ENCODE results near the gene IGF2BP1. TPM values are rescaled to one million over a fixed set of nuclear protein-coding genes. Genes with fewer than 3 reads are reported as not detected.
"Not testable (repeated sequence)": the region's sequence is repeated elsewhere in the genome, so short reads cannot be mapped to it uniquely, and the experiment has no call there.

Gene IGF2BP1
- total RNA-seq, 3 donors from 2014 or later = 0.06 to 0.07 TPM; not detected in 1

GRCh38 chr17:49035470-49036269, 38.5 kb downstream of the IGF2BP1 start:
- TF ChIP-seq, protein P1, sequence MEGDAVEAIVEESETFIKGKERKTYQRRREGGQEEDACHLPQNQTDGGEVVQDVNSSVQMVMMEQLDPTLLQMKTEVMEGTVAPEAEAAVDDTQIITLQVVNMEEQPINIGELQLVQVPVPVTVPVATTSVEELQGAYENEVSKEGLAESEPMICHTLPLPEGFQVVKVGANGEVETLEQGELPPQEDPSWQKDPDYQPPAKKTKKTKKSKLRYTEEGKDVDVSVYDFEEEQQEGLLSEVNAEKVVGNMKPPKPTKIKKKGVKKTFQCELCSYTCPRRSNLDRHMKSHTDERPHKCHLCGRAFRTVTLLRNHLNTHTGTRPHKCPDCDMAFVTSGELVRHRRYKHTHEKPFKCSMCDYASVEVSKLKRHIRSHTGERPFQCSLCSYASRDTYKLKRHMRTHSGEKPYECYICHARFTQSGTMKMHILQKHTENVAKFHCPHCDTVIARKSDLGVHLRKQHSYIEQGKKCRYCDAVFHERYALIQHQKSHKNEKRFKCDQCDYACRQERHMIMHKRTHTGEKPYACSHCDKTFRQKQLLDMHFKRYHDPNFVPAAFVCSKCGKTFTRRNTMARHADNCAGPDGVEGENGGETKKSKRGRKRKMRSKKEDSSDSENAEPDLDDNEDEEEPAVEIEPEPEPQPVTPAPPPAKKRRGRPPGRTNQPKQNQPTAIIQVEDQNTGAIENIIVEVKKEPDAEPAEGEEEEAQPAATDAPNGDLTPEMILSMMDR (IDR thresholded peaks at IDR 0.05) = peak; percentile 56
- DNase-seq = peak in 2 of 3 donors; percentile 61 to 64
- no peaks in the 10 kb centered on the region for H3K36me3 ChIP-seq (ENCODE audit: low read depth)
- no peak overlapping the region for H3K4me3 ChIP-seq
- ATAC-seq = peak; percentile 78
- H3K4me1 ChIP-seq (ENCODE audit: low read depth) = peaks cover 3% of the 10 kb centered on the region
- H3K9me3 ChIP-seq = no peaks in the 10 kb centered on the region
- intact Hi-C loops (cut with DNase I, micrococcal nuclease) = no loop called here

- H3K4me3 ChIP-seq = no peak overlapping the region
- TF ChIP-seq, protein P1 (IDR thresholded peaks at IDR 0.05) = no peak
- intact Hi-C loops (cut with DNase I, micrococcal nuclease) = no loop called here
Measured at GRCh38 chr17:49036270-49036626, 39.1 kb downstream of the IGF2BP1 start.

DNA sequence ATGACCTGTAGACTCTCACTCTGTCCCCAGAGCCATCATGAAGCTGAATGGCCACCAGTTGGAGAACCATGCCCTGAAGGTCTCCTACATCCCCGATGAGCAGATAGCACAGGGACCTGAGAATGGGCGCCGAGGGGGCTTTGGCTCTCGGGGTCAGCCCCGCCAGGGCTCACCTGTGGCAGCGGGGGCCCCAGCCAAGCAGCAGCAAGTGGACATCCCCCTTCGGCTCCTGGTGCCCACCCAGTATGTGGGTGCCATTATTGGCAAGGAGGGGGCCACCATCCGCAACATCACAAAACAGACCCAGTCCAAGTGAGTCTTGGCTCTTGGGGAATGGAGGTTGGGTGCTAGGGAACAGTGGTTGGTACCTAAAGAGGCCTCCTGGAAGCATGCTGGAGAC, 41.0 kb downstream of the IGF2BP1 start:
- H3K4me3 ChIP-seq = no peak overlapping the region
- no peaks in the 10 kb centered on the region for H3K36me3 ChIP-seq (ENCODE audit: low read depth)
- no peaks in the 10 kb centered on the region for H3K9me3 ChIP-seq
- intact Hi-C loops (cut with DNase I, micrococcal nuclease) = no loop called here
- DNase-seq (no peak), ATAC-seq (no peak)
- no peaks in the 10 kb centered on the region for H3K4me1 ChIP-seq (ENCODE audit: low read depth)
- TF ChIP-seq, protein P1 (IDR thresholded peaks at IDR 0.05) = no peak

More at GRCh38 chr17:49036270-49036626, 39.1 kb downstream of the IGF2BP1 start:
- Histone ChIP-seq H3K4me1 (ENCODE audit: low read depth) (peaks cover 3% of the 10 kb centered on the region), H3K9me3 (no peaks in the 10 kb centered on the region), H3K36me3 (ENCODE audit: low read depth) (no peaks in the 10 kb centered on the region)
- ATAC-seq = no peak
- no peak for DNase-seq

DNA sequence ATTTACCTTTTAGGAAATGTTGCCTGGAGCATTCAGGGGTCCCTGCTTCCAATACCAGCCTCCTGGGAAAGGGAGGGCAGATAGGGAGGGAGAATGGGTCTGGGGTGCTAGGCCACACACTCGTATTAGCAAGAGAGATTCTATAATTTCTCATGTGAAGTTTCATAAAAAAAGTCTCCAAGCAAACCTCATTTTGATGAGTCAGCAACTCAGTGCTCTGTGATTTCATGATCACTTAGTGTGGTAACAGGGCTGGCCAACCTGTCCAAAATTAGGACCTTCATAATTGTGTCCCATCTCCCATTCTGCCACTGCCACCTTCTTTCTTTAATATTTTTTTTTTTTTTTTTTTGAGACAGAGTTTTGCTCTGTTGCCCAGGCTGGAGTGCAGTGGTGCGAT, 41.4 kb downstream of the IGF2BP1 start:
- TF ChIP-seq, protein P1 (IDR thresholded peaks at IDR 0.05) = no peak
- Histone ChIP-seq H3K36me3 (ENCODE audit: low read depth) (no peaks in the 10 kb centered on the region), H3K4me3 (no peak overlapping the region), H3K4me1 (ENCODE audit: low read depth) (no peaks in the 10 kb centered on the region), H3K9me3 (no peaks in the 10 kb centered on the region)
- ATAC-seq = no peak
- intact Hi-C loops (cut with DNase I, micrococcal nuclease) = no loop called here
- no peak for DNase-seq

- H3K4me1 ChIP-seq (ENCODE audit: low read depth); H3K4me3 ChIP-seq; H3K9me3 ChIP-seq; ATAC-seq; H3K36me3 ChIP-seq (ENCODE audit: low read depth); intact Hi-C loops (cut with DNase I, micrococcal nuclease); DNase-seq: not testable (repeated sequence)
Measured at GRCh38 chr17:49039518-49039917, 42.3 kb downstream of the IGF2BP1 start.

DNA sequence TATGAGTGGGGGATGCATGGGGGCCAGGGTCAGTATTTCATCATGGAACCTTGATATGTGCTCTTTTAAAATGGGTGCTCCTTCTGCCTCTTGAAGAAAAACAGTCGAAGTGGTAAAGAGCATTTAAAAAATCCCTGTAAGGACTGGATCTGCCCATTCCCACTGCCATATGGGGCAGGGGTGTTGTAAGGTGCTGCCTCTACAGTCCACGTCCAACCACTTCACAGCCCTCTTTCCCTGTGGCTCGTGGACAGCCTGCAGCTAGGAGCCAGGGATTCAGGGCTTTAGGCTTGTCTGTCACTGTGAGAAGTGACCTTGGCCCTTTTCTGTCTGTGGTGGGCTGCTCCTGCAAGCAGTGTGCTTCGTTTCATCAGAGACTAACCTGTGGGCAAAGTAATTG, 44.3 kb downstream of the IGF2BP1 start:
- Histone ChIP-seq H3K4me3 (no peak overlapping the region), H3K9me3 (no peaks in the 10 kb centered on the region), H3K36me3 (ENCODE audit: low read depth) (no peaks in the 10 kb centered on the region), H3K4me1 (ENCODE audit: low read depth) (no peaks in the 10 kb centered on the region)
- intact Hi-C loops (cut with DNase I, micrococcal nuclease) = no loop called here
- ATAC-seq (no peak), DNase-seq (no peak)
- TF ChIP-seq, protein P1 (IDR thresholded peaks at IDR 0.05) = no peak

All from mucosa of descending colon (tissue), 3 donors.